Trophoblast cell (in vitro differentiated cells and primary cell): Measurements from ENCODE around the gene ARID3A.

Experiments used
- DNase-seq, 2 donors: peaks; one replicate each; pipeline ENCODE4 v3.0.0-alpha.2; 2016
- H2AFZ ChIP-seq: 2 replicates; pipeline ENCODE4 v1.6.1; 2013; ENCODE audit warnings: low read length, moderate library complexity, mild to moderate bottlenecking; ENCODE audit not compliant: insufficient read depth, poor library complexity
- H2AK5ac ChIP-seq: 2 replicates; pipeline ENCODE4 v1.6.1; 2013; ENCODE audit warnings: mild to moderate bottlenecking, low read length
- H2BK120ac ChIP-seq: 2 replicates; pipeline ENCODE4 v1.6.1; 2013; ENCODE audit warnings: low read length, mild to moderate bottlenecking, moderate library complexity; ENCODE audit not compliant: insufficient read depth, poor library complexity
- H2BK12ac ChIP-seq: 2 replicates; pipeline ENCODE4 v1.6.1; 2013; ENCODE audit warnings: mild to moderate bottlenecking, low read length, moderate library complexity
- H2BK5ac ChIP-seq: 2 replicates; pipeline ENCODE4 v1.6.1; 2013; ENCODE audit warnings: low read length, low read depth, moderate library complexity, mild to moderate bottlenecking; ENCODE audit not compliant: poor library complexity
- H3K14ac ChIP-seq: 2 replicates; pipeline ENCODE4 v1.6.1; 2013; ENCODE audit warnings: mild to moderate bottlenecking, low read length
- H3K18ac ChIP-seq: 2 replicates; pipeline ENCODE4 v1.6.1; 2013; ENCODE audit warnings: mild to moderate bottlenecking, low read length
- H3K23ac ChIP-seq: 2 replicates; pipeline ENCODE4 v1.6.1; 2013; ENCODE audit warnings: low read length
- H3K27ac ChIP-seq: 2 replicates; pipeline ENCODE4 v1.5.1; 2013; ENCODE audit warnings: low read depth, mild to moderate bottlenecking, inconsistent platforms, low read length, moderate library complexity
- H3K27me3 ChIP-seq: 2 replicates; pipeline ENCODE4 v1.6.1; 2013; ENCODE audit warnings: inconsistent platforms, mild to moderate bottlenecking, low read length, moderate library complexity; ENCODE audit not compliant: insufficient read depth
- H3K36me3 ChIP-seq, 2 experiments: 1 replicate in 1 of 2; 2 replicates in 1 of 2; pipeline ENCODE4 v1.6.1; 2013; ENCODE audit warnings: low read length in 2 of 2, mild to moderate bottlenecking in 2 of 2, moderate library complexity in 1 of 2; ENCODE audit not compliant: insufficient read depth in 2 of 2, control insufficient read depth in 1 of 2
- H3K4ac ChIP-seq: 2 replicates; pipeline ENCODE4 v1.6.1; 2013; ENCODE audit warnings: low read depth, mild to moderate bottlenecking, low read length, moderate library complexity
- H3K4me1 ChIP-seq, 2 experiments: 1 replicate in 1 of 2; 2 replicates in 1 of 2; pipeline ENCODE4 v1.6.1; 2013; ENCODE audit warnings: low read length in 2 of 2, mild to moderate bottlenecking in 2 of 2, moderate library complexity in 1 of 2; ENCODE audit not compliant: insufficient read depth in 2 of 2, control insufficient read depth in 1 of 2
- H3K4me2 ChIP-seq: 2 replicates; pipeline ENCODE4 v1.6.1; 2013; ENCODE audit warnings: inconsistent platforms, mild to moderate bottlenecking, low read length, moderate library complexity
- H3K4me3 ChIP-seq: 2 replicates; pipeline ENCODE4 v1.5.1; 2013; ENCODE audit warnings: mild to moderate bottlenecking, low read depth, low read length, inconsistent platforms
- H3K79me1 ChIP-seq: one replicate; pipeline ENCODE4 v1.6.1; 2013; ENCODE audit warnings: low read length
- H3K79me2 ChIP-seq: 2 replicates; pipeline ENCODE4 v1.6.1; 2013; ENCODE audit warnings: low read length, mild to moderate bottlenecking; ENCODE audit not compliant: control insufficient read depth, insufficient read depth, poor library complexity
- H3K9ac ChIP-seq: 2 replicates; pipeline ENCODE4 v1.6.1; 2013; ENCODE audit warnings: mild to moderate bottlenecking, low read length
- H3K9me3 ChIP-seq: 2 replicates; pipeline ENCODE4 v1.6.1; 2013; ENCODE audit warnings: low read depth, mild to moderate bottlenecking, control low read depth, inconsistent platforms, low read length; ENCODE audit not compliant: insufficient read depth
- H4K12ac ChIP-seq: 2 replicates; pipeline ENCODE4 v1.6.1; 2013; ENCODE audit warnings: low read depth, mild to moderate bottlenecking, low read length, moderate library complexity
- H4K8ac ChIP-seq: 2 replicates; pipeline ENCODE4 v1.6.1; 2013; ENCODE audit warnings: low read depth, mild to moderate bottlenecking, low read length, moderate library complexity
- H4K91ac ChIP-seq: one replicate; pipeline ENCODE4 v1.6.1; 2013; ENCODE audit warnings: low read depth, mild to moderate bottlenecking, low read length, moderate library complexity
- WGBS: extraction: QIAGEN DNeasy Blood & Tissue Kit; methylation state at CpG from one replicate; pipeline ENCODE4 v1.1.7; 2013; ENCODE audit warnings: missing lambda C conversion rate; ENCODE audit not compliant: insufficient read length, insufficient coverage; ENCODE audit errors: extremely low coverage; 5-methylcytosine and 5-hydroxymethylcytosine counted together

ARID3A gene

GRCh38 chr19:1010586-1011510 lies 85.0 kb downstream of the ARID3A start:
- H3K36me3 ChIP-seq: peaks cover 63 to 68% of the 10 kb centered on the region in 2 experiments
- H4K8ac ChIP-seq: no peak overlapping the region
- H3K27me3 ChIP-seq: no peaks in the 10 kb centered on the region
- H3K79me1 ChIP-seq: no peaks in the 10 kb centered on the region
- peaks cover 7% of the 10 kb centered on the region for H3K79me2 ChIP-seq
- no CpG with 5 or more reads among the region's 56 CpGs for WGBS
- H3K23ac ChIP-seq: no peak overlapping the region
- no peak overlapping the region for H4K12ac ChIP-seq
- no peak overlapping the region for H3K27ac ChIP-seq
- no peak overlapping the region for H2AK5ac ChIP-seq
- H3K9me3 ChIP-seq: no peaks in the 10 kb centered on the region
- H3K14ac ChIP-seq: no peak overlapping the region
- DNase-seq: no peak
- no peak overlapping the region for H3K4me2 ChIP-seq
- H3K4me1 ChIP-seq: peaks cover 3 to 4% of the 10 kb centered on the region in 2 experiments
- H2BK120ac ChIP-seq: no peak overlapping the region
- no peak overlapping the region for H2BK5ac ChIP-seq
- no peak overlapping the region for H2AFZ ChIP-seq
- H3K4me3 ChIP-seq: peak overlapping the region; percentile 14
- H4K91ac ChIP-seq: no peak overlapping the region
- H3K9ac ChIP-seq: no peak overlapping the region
- H2BK12ac ChIP-seq: no peak overlapping the region
- H3K4ac ChIP-seq: no peak overlapping the region
- H3K18ac ChIP-seq: no peak overlapping the region

- no peak overlapping the region for H2BK120ac ChIP-seq
- no peak overlapping the region for H3K4me3 ChIP-seq
- no peak overlapping the region for H4K8ac ChIP-seq
- H3K18ac ChIP-seq: no peak overlapping the region
- no peaks in the 10 kb centered on the region for H3K27me3 ChIP-seq
- no peak overlapping the region for H2AFZ ChIP-seq
- H3K9me3 ChIP-seq: no peaks in the 10 kb centered on the region
- H3K36me3 ChIP-seq: peaks cover 68% of the 10 kb centered on the region in 2 experiments
- H2BK5ac ChIP-seq: no peak overlapping the region
- H4K91ac ChIP-seq: no peak overlapping the region
- H3K79me2 ChIP-seq: peaks cover 13% of the 10 kb centered on the region
- peaks cover under 1% of the 10 kb centered on the region for H3K79me1 ChIP-seq
- no peak overlapping the region for H3K4me2 ChIP-seq
- no peak overlapping the region for H3K9ac ChIP-seq
- DNase-seq: no peak
- WGBS: no CpG with 5 or more reads among the region's 36 CpGs
- no peak overlapping the region for H3K23ac ChIP-seq
- no peak overlapping the region for H2AK5ac ChIP-seq
- H3K27ac ChIP-seq: no peak overlapping the region
- H4K12ac ChIP-seq: no peak overlapping the region
- H3K4ac ChIP-seq: no peak overlapping the region
- H3K4me1 ChIP-seq: peaks cover 11 to 12% of the 10 kb centered on the region in 2 experiments
- H2BK12ac ChIP-seq: no peak overlapping the region
- no peak overlapping the region for H3K14ac ChIP-seq
Observed at GRCh38 chr19:1011831-1012333, 86.0 kb downstream of the ARID3A start.

- Histone ChIP-seq H3K9me3 (no peaks in the 10 kb centered on the region), H2AK5ac (no peak overlapping the region), H3K14ac (no peak overlapping the region), H3K27ac (no peak overlapping the region), H3K79me2 (peaks cover 17% of the 10 kb centered on the region), H3K4me2 (no peak overlapping the region), H2BK120ac (no peak overlapping the region), H3K4me1 (peaks cover 16% of the 10 kb centered on the region in 2 experiments), H3K36me3 (peaks cover 67 to 68% of the 10 kb centered on the region in 2 experiments), H3K27me3 (no peaks in the 10 kb centered on the region), H2BK5ac (no peak overlapping the region), H3K9ac (no peak overlapping the region), H3K23ac (no peak overlapping the region), H3K4me3 (no peak overlapping the region), H2AFZ (no peak overlapping the region), H3K79me1 (peaks cover 4% of the 10 kb centered on the region), H2BK12ac (no peak overlapping the region), H4K8ac (no peak overlapping the region), H4K91ac (no peak overlapping the region), H4K12ac (no peak overlapping the region), H3K18ac (no peak overlapping the region), H3K4ac (no peak overlapping the region)
- WGBS: no CpG with 5 or more reads among the region's 18 CpGs
- DNase-seq: no peak
Observed at GRCh38 chr19:1012334-1012733, 86.5 kb downstream of the ARID3A start.

GRCh38 chr19:1013218-1013617 lies 87.4 kb downstream of the ARID3A start:
- H2BK12ac ChIP-seq: no peak overlapping the region
- no peak overlapping the region for H4K12ac ChIP-seq
- no peak overlapping the region for H4K91ac ChIP-seq
- no peak overlapping the region for H3K27ac ChIP-seq
- H3K9ac ChIP-seq: no peak overlapping the region
- H3K4me2 ChIP-seq: no peak overlapping the region
- no CpG with 5 or more reads among the region's 10 CpGs for WGBS
- H3K4ac ChIP-seq: no peak overlapping the region
- H3K79me1 ChIP-seq: peaks cover 4% of the 10 kb centered on the region
- no peak overlapping the region for H2BK5ac ChIP-seq
- no peak overlapping the region for H3K14ac ChIP-seq
- H2AFZ ChIP-seq: no peak overlapping the region
- no peak overlapping the region for H2BK120ac ChIP-seq
- no peak for DNase-seq
- H3K4me1 ChIP-seq: peaks cover 24 to 25% of the 10 kb centered on the region in 2 experiments
- no peaks in the 10 kb centered on the region for H3K27me3 ChIP-seq
- H3K36me3 ChIP-seq: peaks cover 66 to 75% of the 10 kb centered on the region in 2 experiments
- H2AK5ac ChIP-seq: no peak overlapping the region
- H4K8ac ChIP-seq: no peak overlapping the region
- no peak overlapping the region for H3K4me3 ChIP-seq
- no peak overlapping the region for H3K23ac ChIP-seq
- H3K18ac ChIP-seq: no peak overlapping the region
- peaks cover 26% of the 10 kb centered on the region for H3K79me2 ChIP-seq
- H3K9me3 ChIP-seq: no peaks in the 10 kb centered on the region
